Stomach (tissue), 9 donors: ENCODE results near the gene FARS2. TPM values are rescaled to one million over a fixed set of nuclear protein-coding genes. Genes with fewer than 3 reads are reported as not detected.
A peak's percentile ranks its signal among the peaks of the same experiment; 100 is the strongest.

ENCODE experiments used
- DNase-seq, 2 donors: peaks; one replicate each; pipeline versions ENCODE4 v3.0.0 to v3.0.0-alpha.2; 2013 to 2019
- H3K27ac ChIP-seq, 5 donors: fragments of 200-600 bp in 4 of 5; sonication (generic) in 4 of 5; one replicate each; pipeline ENCODE4 v1.5.1; 2013 to 2019; ENCODE audit warnings: mild to moderate bottlenecking in 1 of 5, moderate library complexity in 1 of 5
- H3K27me3 ChIP-seq, 3 donors: fragments of 200-600 bp; sonication (generic); one replicate each; pipeline ENCODE4 v1.5.1; 2017 to 2019; ENCODE audit warnings: mixed run types in 1 of 3
- H3K36me3 ChIP-seq, 4 donors: fragments of 200-600 bp; sonication (generic); 1 replicate in 3 of 4; 2 replicates in 1 of 4; pipeline ENCODE4 v1.5.1; 2016 to 2019
- H3K4me1 ChIP-seq, 4 donors: fragments of 200-600 bp; sonication (generic); one replicate each; pipeline ENCODE4 v1.5.1; 2016 to 2019
- H3K4me3 ChIP-seq, 4 donors: fragments of 200-600 bp; sonication (generic) in 3 of 4; one replicate each; pipeline ENCODE4 v1.5.1; 2016 to 2019; ENCODE audit warnings: mild to moderate bottlenecking in 1 of 4
- H3K9me3 ChIP-seq, 4 donors: fragments of 200-600 bp; sonication (generic); one replicate each; pipeline ENCODE4 v1.5.1; 2016 to 2019
- CTCF ChIP-seq, 7 experiments: fragments of 450-650 bp in 4 of 7; fragments of 200-600 bp in 3 of 7; sonication (generic) in 3 of 7; IDR thresholded peaks; one replicate each; pipeline ENCODE4 v1.5.1; 2016 to 2019; ENCODE audit warnings: antibody characterized with exemption in 7 of 7, control low read depth in 2 of 7, mild to moderate bottlenecking in 1 of 7
- EP300 ChIP-seq: sonication (generic); formaldehyde crosslinking; IDR thresholded peaks from one replicate; pipeline ENCODE4 v1.6.1; 2017; ENCODE audit warnings: antibody characterized with exemption
- POLR2A ChIP-seq, 4 donors: fragments of 450-650 bp; IDR thresholded peaks; one replicate each; pipeline ENCODE4 v1.6.1; 2016; ENCODE audit warnings: antibody characterized with exemption in 4 of 4, control low read depth in 2 of 4, mild to moderate bottlenecking in 1 of 4, moderate library complexity in 1 of 4
- POLR2AphosphoS5 ChIP-seq, 3 donors: sonication (generic); formaldehyde crosslinking; IDR thresholded peaks; one replicate each; pipeline ENCODE4 v1.6.1; 2016; ENCODE audit warnings: antibody characterized with exemption in 3 of 3
- WGBS, 5 donors: extraction: QIAGEN DNeasy Blood & Tissue Kit in 3 of 5; methylation state at CpG; one replicate each; pipeline versions ENCODE4 v1.1.5 to v1.1.7; 2013 to 2018; 5-methylcytosine and 5-hydroxymethylcytosine counted together
- intact Hi-C: fragments of 100-400 bp; cut with DNase I; formaldehyde crosslinking; loops from one replicate; pipeline ENCODE4 v1.15.1; 2023; ENCODE audit warnings: low total_unique reads
- polyA plus RNA-seq, 3 donors: library from polyadenylated mRNA; stranded (reverse); fragments of 200-250 nt; gene quantifications; one replicate each; pipeline ENCODE4 v1.2.3, GENCODE V29; 2013
- total RNA-seq, 5 donors: library from RNA; depleted of rRNA; stranded (reverse); fragments of >200 nt; gene quantifications; one replicate each; pipeline versions ENCODE4 v1.1.0 to v1.2.3, GENCODE V29; 2014 to 2016
- donor health status: healthy with polysubstance abuse.
- donor health status: Bipolar disorder and iron deficiency.
- donor health status: healthy.

The FARS2 gene
- total and polyA plus RNA-seq, 8 donors: 3.8 to 47.8 (median 15.9) TPM

- Histone ChIP-seq H3K27me3 (no peaks in the 10 kb centered on the region), H3K4me1 (no peaks in the 10 kb centered on the region), H3K4me3 (no peak overlapping the region), H3K9me3 (no peaks in the 10 kb centered on the region), H3K27ac (no peak overlapping the region), H3K36me3 (peaks cover 0 to 12% (median 0%) of the 10 kb centered on the region in 4 donors)
- intact Hi-C loops: no loop called here
- TF ChIP-seq CTCF (IDR thresholded peaks at IDR 0.05) (no peak), POLR2A (IDR thresholded peaks at IDR 0.05) (no peak), EP300 (no peak), POLR2AphosphoS5 (IDR thresholded peaks at IDR 0.05) (no peak)
- 76 to 90% (median 86%) methylated on average over 10 of the region's 10 CpGs for WGBS, 5 donors
- DNase-seq: no peak
Measured at GRCh38 chr6:5622276-5623005, 361.1 kb downstream of the FARS2 start.

GRCh38 chr6:5623769-5624168 lies 362.5 kb downstream of the FARS2 start:
- TF ChIP-seq POLR2A (IDR thresholded peaks at IDR 0.05) (no peak), POLR2AphosphoS5 (IDR thresholded peaks at IDR 0.05) (no peak), CTCF (IDR thresholded peaks at IDR 0.05) (no peak), EP300 (no peak)
- Histone ChIP-seq H3K4me3 (no peak overlapping the region), H3K27ac (no peak overlapping the region), H3K27me3 (no peaks in the 10 kb centered on the region), H3K36me3 (peaks cover 0 to 12% (median 0%) of the 10 kb centered on the region in 4 donors), H3K4me1 (no peaks in the 10 kb centered on the region), H3K9me3 (no peaks in the 10 kb centered on the region)
- intact Hi-C loops: no loop called here
- WGBS, 5 donors: 84 to 98% (median 93%) methylated on average over 2 of the region's 2 CpGs
- no peak for DNase-seq

- Histone ChIP-seq H3K27ac (no peak overlapping the region), H3K4me3 (no peak overlapping the region), H3K9me3 (no peaks in the 10 kb centered on the region), H3K4me1 (no peaks in the 10 kb centered on the region), H3K27me3 (no peaks in the 10 kb centered on the region), H3K36me3 (peaks cover 0 to 12% (median 0%) of the 10 kb centered on the region in 4 donors)
- 80 to 96% (median 86%) methylated on average over 6 of the region's 6 CpGs for WGBS, 5 donors
- TF ChIP-seq CTCF (IDR thresholded peaks at IDR 0.05) (no peak), POLR2A (IDR thresholded peaks at IDR 0.05) (no peak), POLR2AphosphoS5 (IDR thresholded peaks at IDR 0.05) (no peak), EP300 (no peak)
- no peak for DNase-seq
- intact Hi-C loops: no loop called here
Measured at GRCh38 chr6:5624256-5624655, 362.9 kb downstream of the FARS2 start.

GRCh38 chr6:5626727-5627426 lies 365.6 kb downstream of the FARS2 start:
- WGBS, 5 donors: 72 to 83% (median 76%) methylated on average over 7 of the region's 7 CpGs
- H3K27ac ChIP-seq: no peak overlapping the region
- TF ChIP-seq EP300 (no peak), CTCF (IDR thresholded peaks at IDR 0.05) (no peak), POLR2A (IDR thresholded peaks at IDR 0.05) (no peak), POLR2AphosphoS5 (IDR thresholded peaks at IDR 0.05) (no peak)
- no peak overlapping the region for H3K4me3 ChIP-seq
- peaks cover 0 to 3% (median 0%) of the 10 kb centered on the region in 4 donors for H3K36me3 ChIP-seq
- intact Hi-C loops: no loop called here
- H3K9me3 ChIP-seq: no peaks in the 10 kb centered on the region
- peak in 1 of 2 donors; percentile 20 for DNase-seq
- no peaks in the 10 kb centered on the region for H3K4me1 ChIP-seq
- H3K27me3 ChIP-seq: no peaks in the 10 kb centered on the region
